Memory B cell (primary cell): ENCODE data around the gene MYO18B.
A peak's percentile ranks its signal among the peaks of the same experiment; 100 is the strongest.

ENCODE experiments used
- ATAC-seq: fragments of 150-1000 bp; cut with Tn5 transposase; 2 replicates; pipeline ENCODE4 v1.10.0; 2021; ENCODE audit warnings: low read depth, mild to moderate bottlenecking, moderate library complexity
- DNase-seq, 2 donors: peaks; one replicate each; pipeline ENCODE4 v3.0.0; 2022; ENCODE audit warnings: low spot score in 2 of 2
- H3K27ac Mint-ChIP-seq: one replicate; pipeline ENCODE4 v1.8.0; 2022; ENCODE audit warnings: mild to moderate bottlenecking, moderate library complexity, mixed read lengths
- H3K27me3 Mint-ChIP-seq: one replicate; pipeline ENCODE4 v1.8.0; 2022; ENCODE audit warnings: mixed read lengths
- H3K36me3 Mint-ChIP-seq: one replicate; pipeline ENCODE4 v1.8.0; 2022; ENCODE audit warnings: mild to moderate bottlenecking, mixed read lengths
- H3K4me1 Mint-ChIP-seq: one replicate; pipeline ENCODE4 v1.8.0; 2022; ENCODE audit warnings: mixed read lengths
- H3K4me3 Mint-ChIP-seq: one replicate; pipeline ENCODE4 v1.8.0; 2022; ENCODE audit warnings: mild to moderate bottlenecking, moderate library complexity, mixed read lengths
- H3K9me3 Mint-ChIP-seq: one replicate; pipeline ENCODE4 v1.8.0; 2022; ENCODE audit warnings: mixed read lengths

MYO18B gene

GRCh38 chr22:25741692-25742626, at the start of gene MYO18B:
Gene MYO18B (plus strand): TSS chr22:25742188. CDS start chr22:25761093, 18,905 bp downstream.
- Mint-ChIP-seq H3K9me3 (no peaks in the 10 kb centered on the region), H3K27me3 (peaks cover 17% of the 10 kb centered on the region), H3K4me1 (peaks cover 2% of the 10 kb centered on the region), H3K36me3 (peaks cover 1% of the 10 kb centered on the region), H3K27ac (no peak within 1 kb of the TSS), H3K4me3 (no peak within 1 kb of the TSS)
- ATAC-seq (no peak), DNase-seq (no peak)

- ATAC-seq (no peak), DNase-seq (no peak)
- Mint-ChIP-seq H3K9me3 (no peaks in the 10 kb centered on the region), H3K27ac (peak overlapping the region; percentile 86), H3K4me3 (no peak overlapping the region), H3K36me3 (peaks cover 28% of the 10 kb centered on the region), H3K4me1 (peaks cover 7% of the 10 kb centered on the region), H3K27me3 (no peaks in the 10 kb centered on the region)
Measured at GRCh38 chr22:25692397-25693267, 49.4 kb upstream of the MYO18B start.

GRCh38 chr22:25693268-25693565, 48.8 kb upstream of the MYO18B start:
- peaks cover 32% of the 10 kb centered on the region for H3K36me3 Mint-ChIP-seq
- H3K9me3 Mint-ChIP-seq = no peaks in the 10 kb centered on the region
- DNase-seq (no peak), ATAC-seq (no peak)
- H3K27ac Mint-ChIP-seq = no peak overlapping the region
- peaks cover 10% of the 10 kb centered on the region for H3K4me1 Mint-ChIP-seq
- no peak overlapping the region for H3K4me3 Mint-ChIP-seq
- no peaks in the 10 kb centered on the region for H3K27me3 Mint-ChIP-seq

- Mint-ChIP-seq H3K4me3 (no peak overlapping the region), H3K36me3 (peaks cover 34% of the 10 kb centered on the region), H3K4me1 (peaks cover 15% of the 10 kb centered on the region), H3K27me3 (no peaks in the 10 kb centered on the region), H3K9me3 (no peaks in the 10 kb centered on the region), H3K27ac (peak overlapping the region; percentile 71)
- no peak for ATAC-seq
- no peak for DNase-seq
Measured at GRCh38 chr22:25694196-25694907, 47.6 kb upstream of the MYO18B start.

- peaks cover 36% of the 10 kb centered on the region for H3K36me3 Mint-ChIP-seq
- DNase-seq (no peak), ATAC-seq (no peak)
- H3K4me1 Mint-ChIP-seq = peaks cover 13% of the 10 kb centered on the region
- no peak overlapping the region for H3K27ac Mint-ChIP-seq
- no peak overlapping the region for H3K4me3 Mint-ChIP-seq
- no peaks in the 10 kb centered on the region for H3K9me3 Mint-ChIP-seq
- no peaks in the 10 kb centered on the region for H3K27me3 Mint-ChIP-seq
Measured at GRCh38 chr22:25695146-25695545, 46.8 kb upstream of the MYO18B start.

- Mint-ChIP-seq H3K27me3 (no peaks in the 10 kb centered on the region), H3K36me3 (peaks cover 34% of the 10 kb centered on the region), H3K4me3 (no peak overlapping the region), H3K27ac (peak overlapping the region; percentile 91), H3K4me1 (peaks cover 8% of the 10 kb centered on the region), H3K9me3 (no peaks in the 10 kb centered on the region)
- DNase-seq (no peak), ATAC-seq (no peak)
Measured at GRCh38 chr22:25696763-25697162, 45.2 kb upstream of the MYO18B start.

GRCh38 chr22:25697181-25697664, 44.8 kb upstream of the MYO18B start:
- Mint-ChIP-seq H3K27me3 (no peaks in the 10 kb centered on the region), H3K4me1 (peaks cover 10% of the 10 kb centered on the region), H3K9me3 (no peaks in the 10 kb centered on the region), H3K36me3 (peaks cover 34% of the 10 kb centered on the region), H3K27ac (peak overlapping the region; percentile 91), H3K4me3 (no peak overlapping the region)
- DNase-seq (no peak), ATAC-seq (no peak)

GRCh38 chr22:25697978-25698377, 44.0 kb upstream of the MYO18B start:
- H3K9me3 Mint-ChIP-seq = no peaks in the 10 kb centered on the region
- no peak overlapping the region for H3K4me3 Mint-ChIP-seq
- H3K27me3 Mint-ChIP-seq = no peaks in the 10 kb centered on the region
- peaks cover 10% of the 10 kb centered on the region for H3K4me1 Mint-ChIP-seq
- ATAC-seq (no peak), DNase-seq (no peak)
- peak overlapping the region; percentile 91 for H3K27ac Mint-ChIP-seq
- peaks cover 34% of the 10 kb centered on the region for H3K36me3 Mint-ChIP-seq

GRCh38 chr22:25698461-25698860, 43.5 kb upstream of the MYO18B start:
- peaks cover 10% of the 10 kb centered on the region for H3K4me1 Mint-ChIP-seq
- no peaks in the 10 kb centered on the region for H3K9me3 Mint-ChIP-seq
- no peaks in the 10 kb centered on the region for H3K27me3 Mint-ChIP-seq
- DNase-seq (no peak), ATAC-seq (no peak)
- peaks cover 34% of the 10 kb centered on the region for H3K36me3 Mint-ChIP-seq
- no peak overlapping the region for H3K4me3 Mint-ChIP-seq
- H3K27ac Mint-ChIP-seq = peak overlapping the region; percentile 91

GRCh38 chr22:25698978-25699377, 43.0 kb upstream of the MYO18B start:
- Mint-ChIP-seq H3K4me3 (no peak overlapping the region), H3K9me3 (no peaks in the 10 kb centered on the region), H3K36me3 (peaks cover 38% of the 10 kb centered on the region), H3K27ac (peak overlapping the region; percentile 91), H3K27me3 (no peaks in the 10 kb centered on the region), H3K4me1 (peaks cover 10% of the 10 kb centered on the region)
- ATAC-seq = no peak
- no peak for DNase-seq

GRCh38 chr22:25701056-25701780, 40.8 kb upstream of the MYO18B start:
- ATAC-seq (no peak), DNase-seq (no peak)
- Mint-ChIP-seq H3K4me1 (peaks cover 10% of the 10 kb centered on the region), H3K36me3 (peaks cover 36% of the 10 kb centered on the region), H3K9me3 (no peaks in the 10 kb centered on the region), H3K27me3 (no peaks in the 10 kb centered on the region), H3K27ac (no peak overlapping the region), H3K4me3 (no peak overlapping the region)

GRCh38 chr22:25702040-25702439, 39.9 kb upstream of the MYO18B start:
- H3K36me3 Mint-ChIP-seq = peaks cover 33% of the 10 kb centered on the region
- H3K9me3 Mint-ChIP-seq = no peaks in the 10 kb centered on the region
- peak; percentile 27 for ATAC-seq
- H3K4me3 Mint-ChIP-seq = no peak overlapping the region
- H3K27me3 Mint-ChIP-seq = no peaks in the 10 kb centered on the region
- no peak overlapping the region for H3K27ac Mint-ChIP-seq
- peak in 1 of 2 donors; percentile 7 for DNase-seq
- peaks cover 10% of the 10 kb centered on the region for H3K4me1 Mint-ChIP-seq

- H3K4me3 Mint-ChIP-seq = no peak overlapping the region
- DNase-seq (no peak), ATAC-seq (no peak)
- peaks cover 10% of the 10 kb centered on the region for H3K4me1 Mint-ChIP-seq
- H3K27ac Mint-ChIP-seq = no peak overlapping the region
- peaks cover 36% of the 10 kb centered on the region for H3K36me3 Mint-ChIP-seq
- no peaks in the 10 kb centered on the region for H3K27me3 Mint-ChIP-seq
- no peaks in the 10 kb centered on the region for H3K9me3 Mint-ChIP-seq
Measured at GRCh38 chr22:25702571-25703167, 39.3 kb upstream of the MYO18B start.
